Measurements from ENCODE around the gene VCAN.

The VCAN gene

DNA sequence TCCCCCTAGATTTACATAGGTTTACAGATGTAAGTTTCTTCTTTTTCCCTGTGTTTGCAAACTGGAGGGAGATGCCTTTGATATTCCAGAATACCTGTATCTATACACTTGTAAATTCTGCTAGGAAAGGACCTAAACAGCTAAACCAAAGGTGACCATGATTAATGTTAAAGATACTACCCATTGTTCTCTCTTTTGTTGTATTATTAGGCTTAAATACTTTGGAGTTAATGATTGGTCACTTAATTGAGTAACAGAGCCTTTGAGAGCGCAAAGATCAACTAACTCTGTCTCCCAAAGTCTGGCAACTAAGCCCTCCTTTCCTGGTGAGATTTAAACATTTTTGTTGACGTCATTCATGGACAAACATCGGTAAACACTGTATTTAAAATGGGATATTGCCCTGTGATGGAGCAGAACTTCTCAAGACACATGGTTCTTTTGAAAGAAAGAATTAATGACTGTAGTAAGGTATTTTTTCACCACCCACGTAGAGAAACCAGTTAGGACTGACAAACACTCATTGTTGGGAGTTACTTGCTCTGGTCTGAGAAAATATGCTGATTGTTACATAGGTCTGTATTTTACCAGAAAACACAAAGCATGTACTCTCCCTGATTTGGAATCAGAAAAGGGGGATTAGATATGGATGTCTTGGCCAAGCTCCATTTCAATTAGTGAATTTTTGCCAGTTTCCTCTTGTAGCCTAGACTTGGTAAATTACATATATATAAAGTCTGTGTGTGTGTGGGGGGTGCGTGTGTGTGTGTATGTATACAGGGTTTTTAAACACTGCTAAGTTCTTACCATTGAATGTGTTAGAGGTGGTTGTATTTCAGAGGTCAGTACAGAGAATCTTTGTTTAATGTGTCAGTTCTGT, 4.6 kb downstream of the VCAN start:
- ChIA-PET CTCF (no interaction called here), POLR2A (ENCODE audit: low non-redundant PET) (no interaction called here)
- H3K27ac ChIP-seq, result no peak overlapping the region
- TF ChIP-seq, protein P1, sequence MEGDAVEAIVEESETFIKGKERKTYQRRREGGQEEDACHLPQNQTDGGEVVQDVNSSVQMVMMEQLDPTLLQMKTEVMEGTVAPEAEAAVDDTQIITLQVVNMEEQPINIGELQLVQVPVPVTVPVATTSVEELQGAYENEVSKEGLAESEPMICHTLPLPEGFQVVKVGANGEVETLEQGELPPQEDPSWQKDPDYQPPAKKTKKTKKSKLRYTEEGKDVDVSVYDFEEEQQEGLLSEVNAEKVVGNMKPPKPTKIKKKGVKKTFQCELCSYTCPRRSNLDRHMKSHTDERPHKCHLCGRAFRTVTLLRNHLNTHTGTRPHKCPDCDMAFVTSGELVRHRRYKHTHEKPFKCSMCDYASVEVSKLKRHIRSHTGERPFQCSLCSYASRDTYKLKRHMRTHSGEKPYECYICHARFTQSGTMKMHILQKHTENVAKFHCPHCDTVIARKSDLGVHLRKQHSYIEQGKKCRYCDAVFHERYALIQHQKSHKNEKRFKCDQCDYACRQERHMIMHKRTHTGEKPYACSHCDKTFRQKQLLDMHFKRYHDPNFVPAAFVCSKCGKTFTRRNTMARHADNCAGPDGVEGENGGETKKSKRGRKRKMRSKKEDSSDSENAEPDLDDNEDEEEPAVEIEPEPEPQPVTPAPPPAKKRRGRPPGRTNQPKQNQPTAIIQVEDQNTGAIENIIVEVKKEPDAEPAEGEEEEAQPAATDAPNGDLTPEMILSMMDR (conservative IDR thresholded peaks at IDR 0.05; ENCODE audit: low read depth), result no peak
- no peak for DNase-seq (ENCODE audit: low spot score)

GRCh38 chr5:83482961-83483360, 11.4 kb downstream of the VCAN start:
- POLR2A ChIA-PET (ENCODE audit: low non-redundant PET), result no interaction called here
- CTCF ChIA-PET, result interaction anchor here (0.6 kb wide), 1 partner anchor 898 kb away, joined by 3 read pairs; no protein-coding TSS in a partner anchor
- no peak overlapping the region for H3K27ac ChIP-seq
- TF ChIP-seq, protein P1 (conservative IDR thresholded peaks at IDR 0.05; ENCODE audit: low read depth), result no peak
- DNase-seq (ENCODE audit: low spot score), result no peak

DNA sequence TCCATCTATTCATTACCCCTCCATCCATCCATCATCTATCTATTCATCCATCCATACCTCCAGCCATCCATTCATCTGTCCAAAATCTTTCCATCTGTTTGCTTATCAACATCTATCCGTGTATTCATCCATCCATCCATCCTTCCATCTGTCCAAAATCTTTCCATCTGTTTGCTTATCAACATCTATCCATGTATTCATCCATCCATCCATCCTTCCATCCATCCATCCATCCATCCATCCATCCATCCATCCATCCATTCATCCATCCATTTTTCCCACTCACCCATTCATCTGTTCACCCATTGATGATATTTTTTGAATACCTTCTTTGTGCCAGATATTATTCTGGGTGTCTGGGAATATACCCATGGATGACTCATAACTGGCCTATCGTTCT, 12.8 kb downstream of the VCAN start:
- ChIA-PET POLR2A (ENCODE audit: low non-redundant PET) (no interaction called here), CTCF (no interaction called here)
- TF ChIP-seq, protein P1 (conservative IDR thresholded peaks at IDR 0.05; ENCODE audit: low read depth), result no peak
- DNase-seq (ENCODE audit: low spot score), result no peak
- H3K27ac ChIP-seq, result no peak overlapping the region

- ChIA-PET CTCF (no interaction called here), POLR2A (ENCODE audit: low non-redundant PET) (no interaction called here)
- no peak overlapping the region for H3K27ac ChIP-seq
- TF ChIP-seq, protein P1 (conservative IDR thresholded peaks at IDR 0.05; ENCODE audit: low read depth), result no peak
- no peak for DNase-seq (ENCODE audit: low spot score)
Measured at GRCh38 chr5:83485842-83486241, 14.3 kb downstream of the VCAN start.

DNA sequence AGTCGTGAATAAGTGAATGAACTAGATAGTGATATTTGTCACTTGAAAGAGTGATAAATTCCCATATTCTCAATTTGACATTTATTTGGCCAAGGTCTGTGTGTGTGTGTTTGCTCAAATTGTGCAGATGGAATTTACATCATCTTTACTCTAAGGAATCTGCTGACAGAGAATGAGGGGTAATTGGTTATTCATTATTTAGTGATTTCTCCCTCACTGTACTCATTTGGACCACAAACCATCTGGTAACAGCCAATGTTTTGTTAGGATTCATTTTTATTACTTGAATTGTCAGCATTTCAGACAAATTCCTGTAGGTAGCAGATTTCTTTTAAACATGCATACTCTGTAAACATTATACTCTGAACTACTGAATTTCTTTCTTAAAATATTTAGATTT, 15.6 kb downstream of the VCAN start:
- no peak overlapping the region for H3K27ac ChIP-seq
- TF ChIP-seq, protein P1 (conservative IDR thresholded peaks at IDR 0.05; ENCODE audit: low read depth), result no peak
- CTCF ChIA-PET, result no interaction called here
- DNase-seq (ENCODE audit: low spot score), result no peak
- POLR2A ChIA-PET (ENCODE audit: low non-redundant PET), result no interaction called here

- POLR2A ChIA-PET (ENCODE audit: low non-redundant PET), result no interaction called here
- TF ChIP-seq, protein P1 (conservative IDR thresholded peaks at IDR 0.05; ENCODE audit: low read depth), result no peak
Measured at GRCh38 chr5:83488271-83488670, 16.7 kb downstream of the VCAN start.

More at GRCh38 chr5:83488271-83488670, 16.7 kb downstream of the VCAN start:
- H3K27ac ChIP-seq, result no peak overlapping the region
- DNase-seq (ENCODE audit: low spot score), result no peak
- CTCF ChIA-PET, result no interaction called here

All from RWPE1 (cell line).